ENCODE results near the gene POU6F1. TPM values are rescaled to one million over a fixed set of nuclear protein-coding genes. Genes with fewer than 3 reads are reported as not detected.

The POU6F1 gene
- total and polyA plus RNA-seq, 9 of the 15 experiments (the other 6 are each of a cell fraction or from before 2014, with no cell fraction given) = 0.14 to 3.3 (median 1.1) TPM

DNA sequence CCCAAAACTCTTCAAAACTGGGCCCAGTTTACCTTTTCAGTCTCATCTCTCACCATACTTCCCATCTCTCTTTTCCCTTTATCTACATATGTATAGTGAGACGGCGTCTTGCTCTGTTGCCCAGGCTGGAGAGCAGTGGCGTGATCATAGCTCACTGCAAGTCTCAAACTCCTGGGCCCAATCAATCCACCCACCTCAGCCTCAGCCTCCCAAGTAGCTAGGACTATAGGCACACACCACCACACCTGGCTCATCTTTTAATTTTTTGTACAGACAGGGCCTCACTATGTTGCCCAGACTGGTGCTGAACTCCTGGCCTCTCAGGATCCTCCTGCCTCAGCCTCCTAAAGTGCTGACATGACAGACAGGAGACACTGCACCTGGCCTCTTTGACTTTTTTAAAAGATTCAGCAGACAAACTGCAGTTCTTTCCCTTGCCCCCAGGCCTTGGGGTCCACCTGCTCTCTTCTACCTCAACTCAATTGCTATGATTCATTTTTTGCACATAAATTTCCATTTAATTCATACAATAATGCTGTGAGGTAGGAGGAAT is 78.5 kb downstream of the POU6F1 start:
- peak; percentile 54; the same call in 1 of the 2 replicates for TF ChIP-seq ZNF316 (IDR thresholded peaks at IDR 0.05)
- TF ChIP-seq ZC3H8 (IDR thresholded peaks at IDR 0.05) = no peak
- no peak for TF ChIP-seq PTTG1 (tag; IDR thresholded peaks at IDR 0.05; ENCODE audit: low read depth)
- TF ChIP-seq C11orf30 (IDR thresholded peaks at IDR 0.05; ENCODE audit: low read depth) = peak; percentile 15; the same call in 1 of the 2 replicates
- TF ChIP-seq HDAC1 (IDR thresholded peaks at IDR 0.05) = no peak
- Histone ChIP-seq H3K9ac (ENCODE audit: insufficient read depth in 1 of 2, low read depth in 2 of 2, low read length in 2 of 2) (no peak overlapping the region), H3K4me1 (replicated peaks in 1 of 2; ENCODE audit: control insufficient read depth in 2 of 2, insufficient read depth in 2 of 2, low read length in 2 of 2) (no peaks in the 10 kb centered on the region), H2AFZ (ENCODE audit: low read depth, low read length) (no peak overlapping the region), H3K9me1 (ENCODE audit: control insufficient read depth, insufficient read depth, low read length) (no peaks in the 10 kb centered on the region), H3K4me3 (no peak overlapping the region), H4K20me1 (replicated peaks; ENCODE audit: control insufficient read depth, insufficient read depth, low read length) (no peaks in the 10 kb centered on the region), H3K27ac (ENCODE audit: extremely low read depth, low read depth, low read length) (no peak overlapping the region), H3K9me3 (replicated peaks; ENCODE audit: control insufficient read depth, insufficient read depth, low read depth, low read length) (no peaks in the 10 kb centered on the region), H3K79me2 (ENCODE audit: control insufficient read depth, insufficient read depth, low read length) (no peaks in the 10 kb centered on the region; the same call in 1 of the 3 replicates), H3K27me3 (ENCODE audit: control insufficient read depth in 2 of 2, insufficient read depth in 2 of 2, low read length in 2 of 2) (no peaks in the 10 kb centered on the region), H3K36me3 (ENCODE audit: control insufficient read depth, insufficient read depth, low read length) (peaks cover 6% of the 10 kb centered on the region; the same call in 2 of the 3 replicates), H3K4me2 (ENCODE audit: insufficient read depth, low read length) (no peak overlapping the region)
- BruUV-seq (replicated peaks) = no TSS peak
- ChIA-PET CTCF (ENCODE audit: low intra/inter-chr PET ratio) (no interaction called here), POLR2A (no interaction called here)
- no peak for ATAC-seq
- intact Hi-C loops (cut with micrococcal nuclease) = no loop called here
- no peak for DNase-seq (ENCODE audit: extremely low read depth in 1 of 4, low spot score in 3 of 4)
- in situ Hi-C loops (cut with MboI) = no loop called here
- WGBS (ENCODE audit: insufficient coverage, low coverage, missing lambda C conversion rate) = 85% methylated on average over 3 of the region's 3 CpGs
- FAIRE-seq = peak; percentile 19

Small RNAs within 50 kb of the gene (small RNA-seq; reads per million reads assigned to genes)
- gene RF00019 = not detected
- gene RNU6-199P = not detected

Other genes starting within 250 kb of the POU6F1 start
Only the 7 nearest of the 10 such genes appear.
- 65.1 and 69.0 TPM in 2 replicates for gene LETMD1, start 169.7 kb downstream of the POU6F1 start, total RNA-seq (2014; rRNA removed)
- 82.9 and 96.9 TPM in 2 replicates for gene LETMD1, start 169.7 kb downstream of the POU6F1 start, total RNA-seq (2014; rRNA removed; fragmentation: Illumina TruSeq; extraction: Trizol)
- gene LETMD1, start 169.7 kb downstream of the POU6F1 start, total RNA-seq (2015; rRNA removed; fragmentation: Illumina TruSeq; extraction: Trizol) = 71.3 and 74.0 TPM in 2 replicates
- gene LETMD1, start 169.7 kb downstream of the POU6F1 start, total RNA-seq (2021) = 70.1 and 71.2 TPM in 2 replicates
- gene LETMD1, start 169.7 kb downstream of the POU6F1 start, polyA plus RNA-seq (2011; rRNA removed) = 163 and 214 TPM in 2 replicates
- 113 and 121 TPM in 2 replicates for gene LETMD1, start 169.7 kb downstream of the POU6F1 start, polyA plus RNA-seq (2014; fragmentation: Illumina TruSeq; extraction: Trizol)
- gene LETMD1, start 169.7 kb downstream of the POU6F1 start, polyA plus RNA-seq (2014; fragmentation: Nextera tagmentation; extraction: Ambion mirVana) = 10 to 100 TPM; 58.7 to 75.4 TPM
- gene LETMD1, start 169.7 kb downstream of the POU6F1 start, polyA plus RNA-seq (2014; rRNA removed) = 106 and 112 TPM in 2 replicates
- 5.9 and 8.0 TPM in 2 replicates for gene CSRNP2, start 134.5 kb downstream of the POU6F1 start, total RNA-seq (2014; rRNA removed)
- gene CSRNP2, start 134.5 kb downstream of the POU6F1 start, total RNA-seq (2014; rRNA removed; fragmentation: Illumina TruSeq; extraction: Trizol) = 5.2 and 5.9 TPM in 2 replicates
- 5.0 and 5.7 TPM in 2 replicates for gene CSRNP2, start 134.5 kb downstream of the POU6F1 start, total RNA-seq (2015; rRNA removed; fragmentation: Illumina TruSeq; extraction: Trizol)
- 10.8 and 13.9 TPM in 2 replicates for gene CSRNP2, start 134.5 kb downstream of the POU6F1 start, total RNA-seq (2021)
- 9.7 and 9.9 TPM in 2 replicates for gene CSRNP2, start 134.5 kb downstream of the POU6F1 start, polyA plus RNA-seq (2011; rRNA removed)
- gene CSRNP2, start 134.5 kb downstream of the POU6F1 start, polyA plus RNA-seq (2014; fragmentation: Illumina TruSeq; extraction: Trizol) = 8.9 and 9.1 TPM in 2 replicates
- 1 to 10 TPM; 1.6 to 1.8 TPM for gene CSRNP2, start 134.5 kb downstream of the POU6F1 start, polyA plus RNA-seq (2014; fragmentation: Nextera tagmentation; extraction: Ambion mirVana)
- gene CSRNP2, start 134.5 kb downstream of the POU6F1 start, polyA plus RNA-seq (2014; rRNA removed) = 7.9 and 8.5 TPM in 2 replicates
- 17.2 and 18.1 TPM in 2 replicates for gene TFCP2, start 44.9 kb downstream of the POU6F1 start, total RNA-seq (2014; rRNA removed)
- 17.4 and 21.1 TPM in 2 replicates for gene TFCP2, start 44.9 kb downstream of the POU6F1 start, total RNA-seq (2014; rRNA removed; fragmentation: Illumina TruSeq; extraction: Trizol)
- gene TFCP2, start 44.9 kb downstream of the POU6F1 start, total RNA-seq (2015; rRNA removed; fragmentation: Illumina TruSeq; extraction: Trizol) = 17.2 and 19.3 TPM in 2 replicates
- gene TFCP2, start 44.9 kb downstream of the POU6F1 start, total RNA-seq (2021) = 26.9 and 29.0 TPM in 2 replicates
- 25.4 and 34.4 TPM in 2 replicates for gene TFCP2, start 44.9 kb downstream of the POU6F1 start, polyA plus RNA-seq (2011; rRNA removed)
- gene TFCP2, start 44.9 kb downstream of the POU6F1 start, polyA plus RNA-seq (2014; fragmentation: Illumina TruSeq; extraction: Trizol) = 35.2 and 38.9 TPM in 2 replicates
- gene TFCP2, start 44.9 kb downstream of the POU6F1 start, polyA plus RNA-seq (2014; fragmentation: Nextera tagmentation; extraction: Ambion mirVana) = 10 to 100 TPM in 1 of 2 experiments, 1 to 10 TPM in 1; 8.0 to 17.8 TPM
- 24.2 and 27.5 TPM in 2 replicates for gene TFCP2, start 44.9 kb downstream of the POU6F1 start, polyA plus RNA-seq (2014; rRNA removed)
- 111 and 116 TPM in 2 replicates for gene DAZAP2, start 20.8 kb upstream of the POU6F1 start, total RNA-seq (2014; rRNA removed)
- gene DAZAP2, start 20.8 kb upstream of the POU6F1 start, total RNA-seq (2014; rRNA removed; fragmentation: Illumina TruSeq; extraction: Trizol) = 144 and 149 TPM in 2 replicates
- 194 and 195 TPM in 2 replicates for gene DAZAP2, start 20.8 kb upstream of the POU6F1 start, total RNA-seq (2015; rRNA removed; fragmentation: Illumina TruSeq; extraction: Trizol)
- 129 and 132 TPM in 2 replicates for gene DAZAP2, start 20.8 kb upstream of the POU6F1 start, total RNA-seq (2021)
- 329 and 342 TPM in 2 replicates for gene DAZAP2, start 20.8 kb upstream of the POU6F1 start, polyA plus RNA-seq (2011; rRNA removed)
- gene DAZAP2, start 20.8 kb upstream of the POU6F1 start, polyA plus RNA-seq (2014; fragmentation: Illumina TruSeq; extraction: Trizol) = 276 and 289 TPM in 2 replicates
- gene DAZAP2, start 20.8 kb upstream of the POU6F1 start, polyA plus RNA-seq (2014; fragmentation: Nextera tagmentation; extraction: Ambion mirVana) = 100 to 1,000 TPM; 364 to 668 TPM
- gene DAZAP2, start 20.8 kb upstream of the POU6F1 start, polyA plus RNA-seq (2014; rRNA removed) = 227 and 282 TPM in 2 replicates
- 23.1 and 26.4 TPM in 2 replicates for gene SMAGP, start 52.4 kb upstream of the POU6F1 start, total RNA-seq (2014; rRNA removed)
- gene SMAGP, start 52.4 kb upstream of the POU6F1 start, total RNA-seq (2014; rRNA removed; fragmentation: Illumina TruSeq; extraction: Trizol) = 26.5 and 31.6 TPM in 2 replicates
- gene SMAGP, start 52.4 kb upstream of the POU6F1 start, total RNA-seq (2015; rRNA removed; fragmentation: Illumina TruSeq; extraction: Trizol) = 24.9 and 25.3 TPM in 2 replicates
- 29.7 and 35.9 TPM in 2 replicates for gene SMAGP, start 52.4 kb upstream of the POU6F1 start, total RNA-seq (2021)
- 52.2 and 62.3 TPM in 2 replicates for gene SMAGP, start 52.4 kb upstream of the POU6F1 start, polyA plus RNA-seq (2011; rRNA removed)
- gene SMAGP, start 52.4 kb upstream of the POU6F1 start, polyA plus RNA-seq (2014; fragmentation: Illumina TruSeq; extraction: Trizol) = 45.9 and 53.9 TPM in 2 replicates
- gene SMAGP, start 52.4 kb upstream of the POU6F1 start, polyA plus RNA-seq (2014; fragmentation: Nextera tagmentation; extraction: Ambion mirVana) = 10 to 100 TPM; 26.0 to 29.9 TPM
- gene SMAGP, start 52.4 kb upstream of the POU6F1 start, polyA plus RNA-seq (2014; rRNA removed) = 33.6 and 35.3 TPM in 2 replicates
- gene BIN2, start 106.1 kb upstream of the POU6F1 start, total RNA-seq (2014; rRNA removed) = 0.20 TPM in 1 of 2 replicates, not detected in the other
- gene BIN2, start 106.1 kb upstream of the POU6F1 start, total RNA-seq (2014; rRNA removed; fragmentation: Illumina TruSeq; extraction: Trizol) = 0.18 and 0.38 TPM in 2 replicates
- 0.22 and 0.23 TPM in 2 replicates for gene BIN2, start 106.1 kb upstream of the POU6F1 start, total RNA-seq (2015; rRNA removed; fragmentation: Illumina TruSeq; extraction: Trizol)
- 0.29 and 0.45 TPM in 2 replicates for gene BIN2, start 106.1 kb upstream of the POU6F1 start, total RNA-seq (2021)
- 0.20 and 0.28 TPM in 2 replicates for gene BIN2, start 106.1 kb upstream of the POU6F1 start, polyA plus RNA-seq (2011; rRNA removed)
- gene BIN2, start 106.1 kb upstream of the POU6F1 start, polyA plus RNA-seq (2014; fragmentation: Illumina TruSeq; extraction: Trizol) = 0.33 and 0.39 TPM in 2 replicates
- gene BIN2, start 106.1 kb upstream of the POU6F1 start, polyA plus RNA-seq (2014; fragmentation: Nextera tagmentation; extraction: Ambion mirVana) = under 1 TPM; 0.04 to 0.11 TPM
- 0.28 and 0.30 TPM in 2 replicates for gene BIN2, start 106.1 kb upstream of the POU6F1 start, polyA plus RNA-seq (2014; rRNA removed)
- not detected in 2 replicates for gene CELA1, start 128.6 kb upstream of the POU6F1 start, total RNA-seq (2014; rRNA removed)
- not detected in 2 replicates for gene CELA1, start 128.6 kb upstream of the POU6F1 start, total RNA-seq (2014; rRNA removed; fragmentation: Illumina TruSeq; extraction: Trizol)
- gene CELA1, start 128.6 kb upstream of the POU6F1 start, total RNA-seq (2015; rRNA removed; fragmentation: Illumina TruSeq; extraction: Trizol) = not detected in 2 replicates
- gene CELA1, start 128.6 kb upstream of the POU6F1 start, total RNA-seq (2021) = 0.22 TPM in 1 of 2 replicates, not detected in the other
- gene CELA1, start 128.6 kb upstream of the POU6F1 start, polyA plus RNA-seq (2011; rRNA removed) = not detected in 2 replicates
- gene CELA1, start 128.6 kb upstream of the POU6F1 start, polyA plus RNA-seq (2014; fragmentation: Illumina TruSeq; extraction: Trizol) = not detected in 2 replicates
- gene CELA1, start 128.6 kb upstream of the POU6F1 start, polyA plus RNA-seq (2014; fragmentation: Nextera tagmentation; extraction: Ambion mirVana) = under 1 TPM; 0.06 to 0.27 TPM
- not detected in 2 replicates for gene CELA1, start 128.6 kb upstream of the POU6F1 start, polyA plus RNA-seq (2014; rRNA removed)

All from K562 (cell line).